Measurements from ENCODE around the gene TVP23B. TPM values are rescaled to one million over a fixed set of nuclear protein-coding genes. Genes with fewer than 3 reads are reported as not detected.
A peak's percentile ranks its signal among the peaks of the same experiment; 100 is the strongest.
"Not testable (repeated sequence)": the region's sequence is repeated elsewhere in the genome, so short reads cannot be mapped to it uniquely, and the experiment has no call there.

TVP23B gene
- total RNA-seq, 1 experiment from 2014 or later = 47.8 TPM

DNA sequence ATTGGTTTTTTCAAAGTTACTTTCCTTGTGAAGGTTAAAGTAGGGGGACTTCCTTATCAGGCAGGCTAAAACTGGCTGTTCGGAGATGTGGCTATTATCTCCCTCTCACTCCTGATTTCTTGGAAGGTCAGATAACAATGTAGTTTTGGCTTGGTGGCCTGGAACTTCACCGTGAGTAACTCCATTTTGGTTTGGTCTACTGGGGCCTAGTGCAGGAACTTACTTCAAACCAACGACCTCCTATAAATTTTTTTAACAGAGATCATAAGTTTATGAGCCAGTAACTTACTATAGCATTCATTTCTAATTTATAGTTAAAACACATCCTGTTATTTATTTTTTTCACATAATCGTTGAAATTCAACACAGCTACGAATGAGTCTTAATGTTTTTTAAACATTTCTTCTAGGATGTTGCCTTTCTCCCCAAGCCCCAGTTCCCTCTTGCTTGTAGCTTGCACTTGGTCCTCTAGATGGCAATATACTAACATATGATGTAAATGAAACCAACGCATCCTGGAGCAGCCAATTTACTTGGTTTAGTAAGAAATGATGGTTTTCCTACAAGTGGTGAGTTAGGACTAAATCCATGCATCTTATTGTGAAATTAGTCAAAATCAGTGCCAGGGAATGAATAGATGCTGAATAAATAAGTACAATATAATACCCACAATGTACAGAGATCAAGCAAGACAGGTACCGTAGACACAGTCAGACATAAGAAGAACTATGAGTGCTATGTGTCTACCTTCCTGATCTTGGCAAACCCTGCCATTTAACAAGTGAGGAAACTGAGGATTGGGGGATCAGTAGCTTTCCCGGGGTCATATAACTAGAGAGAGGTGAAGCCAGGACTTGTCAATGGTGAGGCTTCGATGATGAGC, 35.7 kb downstream of the TVP23B start:
- H3K36me3 ChIP-seq (ENCODE audit: control insufficient read depth in 1 of 2, insufficient read depth in 2 of 2, low read length in 2 of 2); H3K79me2 ChIP-seq (ENCODE audit: insufficient read depth, low read length); H3K9me3 ChIP-seq (ENCODE audit: control insufficient read depth in 1 of 2, insufficient read depth in 1 of 2, low read depth in 1 of 2, low read length in 2 of 2); H3K9me2 ChIP-seq (ENCODE audit: insufficient read depth); intact Hi-C loops (cut with micrococcal nuclease); RAD21 ChIA-PET (ENCODE audit: low non-redundant PET in 1 of 2, low total read pairs in 2 of 2, uncharacterized antibody in 2 of 2, unreplicated experiment in 2 of 2); H3K27me3 ChIP-seq (ENCODE audit: insufficient read depth, low read length); POLR2A ChIA-PET; H3K4me2 ChIP-seq (ENCODE audit: low read length); H4K20me1 ChIP-seq (ENCODE audit: insufficient read depth); H3K4me3 ChIP-seq (replicated peaks in 1 of 2; ENCODE audit: low read depth in 1 of 2, low read length in 2 of 2); BruUV-seq (replicated peaks); CTCF ChIA-PET; H2AFZ ChIP-seq (ENCODE audit: low read depth, low read length, poor library complexity, severe bottlenecking); H3K4me1 ChIP-seq (ENCODE audit: control insufficient read depth in 1 of 2, insufficient read depth in 2 of 2, low read length in 2 of 2); H3K27ac ChIP-seq (ENCODE audit: low read depth, low read length); H3K9ac ChIP-seq (ENCODE audit: low read length): not testable (repeated sequence)
- peak; percentile 73 for TF ChIP-seq RAD21 (IDR thresholded peaks at IDR 0.05; ENCODE audit: low read depth)
- TF ChIP-seq, protein P1, sequence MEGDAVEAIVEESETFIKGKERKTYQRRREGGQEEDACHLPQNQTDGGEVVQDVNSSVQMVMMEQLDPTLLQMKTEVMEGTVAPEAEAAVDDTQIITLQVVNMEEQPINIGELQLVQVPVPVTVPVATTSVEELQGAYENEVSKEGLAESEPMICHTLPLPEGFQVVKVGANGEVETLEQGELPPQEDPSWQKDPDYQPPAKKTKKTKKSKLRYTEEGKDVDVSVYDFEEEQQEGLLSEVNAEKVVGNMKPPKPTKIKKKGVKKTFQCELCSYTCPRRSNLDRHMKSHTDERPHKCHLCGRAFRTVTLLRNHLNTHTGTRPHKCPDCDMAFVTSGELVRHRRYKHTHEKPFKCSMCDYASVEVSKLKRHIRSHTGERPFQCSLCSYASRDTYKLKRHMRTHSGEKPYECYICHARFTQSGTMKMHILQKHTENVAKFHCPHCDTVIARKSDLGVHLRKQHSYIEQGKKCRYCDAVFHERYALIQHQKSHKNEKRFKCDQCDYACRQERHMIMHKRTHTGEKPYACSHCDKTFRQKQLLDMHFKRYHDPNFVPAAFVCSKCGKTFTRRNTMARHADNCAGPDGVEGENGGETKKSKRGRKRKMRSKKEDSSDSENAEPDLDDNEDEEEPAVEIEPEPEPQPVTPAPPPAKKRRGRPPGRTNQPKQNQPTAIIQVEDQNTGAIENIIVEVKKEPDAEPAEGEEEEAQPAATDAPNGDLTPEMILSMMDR (IDR thresholded peaks at IDR 0.05 in 2 of 3, conservative IDR thresholded peaks at IDR 0.05 in 1 of 3; ENCODE audit: borderline replicate concordance in 1 of 3, insufficient read depth in 1 of 3, low read depth in 2 of 3, low read length in 2 of 3) = peak; percentile 48 to 69 (median 60); a peak in 5 of 6 replicates
- ATAC-seq (peak; percentile 91), DNase-seq (ENCODE audit: low read depth, low spot score) (peak; percentile 26)

GRCh38 chr17:18821430-18821829, 40.4 kb downstream of the TVP23B start:
- POLR2A ChIA-PET; H3K79me2 ChIP-seq (ENCODE audit: insufficient read depth, low read length); H2AFZ ChIP-seq (ENCODE audit: low read depth, low read length, poor library complexity, severe bottlenecking); H3K27ac ChIP-seq (ENCODE audit: low read depth, low read length); H3K36me3 ChIP-seq (ENCODE audit: control insufficient read depth in 1 of 2, insufficient read depth in 2 of 2, low read length in 2 of 2); H3K9me2 ChIP-seq (ENCODE audit: insufficient read depth); H3K9ac ChIP-seq (ENCODE audit: low read length); BruUV-seq (replicated peaks); RAD21 ChIA-PET (ENCODE audit: low non-redundant PET in 1 of 2, low total read pairs in 2 of 2, uncharacterized antibody in 2 of 2, unreplicated experiment in 2 of 2); H3K9me3 ChIP-seq (ENCODE audit: control insufficient read depth in 1 of 2, insufficient read depth in 1 of 2, low read depth in 1 of 2, low read length in 2 of 2); CTCF ChIA-PET; H3K4me1 ChIP-seq (ENCODE audit: control insufficient read depth in 1 of 2, insufficient read depth in 2 of 2, low read length in 2 of 2); H3K4me3 ChIP-seq (replicated peaks in 1 of 2; ENCODE audit: low read depth in 1 of 2, low read length in 2 of 2); H4K20me1 ChIP-seq (ENCODE audit: insufficient read depth); H3K4me2 ChIP-seq (ENCODE audit: low read length); ATAC-seq; DNase-seq (ENCODE audit: low read depth, low spot score); H3K27me3 ChIP-seq (ENCODE audit: insufficient read depth, low read length); intact Hi-C loops (cut with micrococcal nuclease): not testable (repeated sequence)

GRCh38 chr17:18827613-18828012, 46.6 kb downstream of the TVP23B start:
- H3K4me2 ChIP-seq (ENCODE audit: low read length); POLR2A ChIA-PET; H3K4me3 ChIP-seq (replicated peaks in 1 of 2; ENCODE audit: low read depth in 1 of 2, low read length in 2 of 2); RAD21 ChIA-PET (ENCODE audit: low non-redundant PET in 1 of 2, low total read pairs in 2 of 2, uncharacterized antibody in 2 of 2, unreplicated experiment in 2 of 2); H3K9me3 ChIP-seq (ENCODE audit: control insufficient read depth in 1 of 2, insufficient read depth in 1 of 2, low read depth in 1 of 2, low read length in 2 of 2); H4K20me1 ChIP-seq (ENCODE audit: insufficient read depth); H3K79me2 ChIP-seq (ENCODE audit: insufficient read depth, low read length); ATAC-seq; H3K4me1 ChIP-seq (ENCODE audit: control insufficient read depth in 1 of 2, insufficient read depth in 2 of 2, low read length in 2 of 2); H3K27me3 ChIP-seq (ENCODE audit: insufficient read depth, low read length); H3K36me3 ChIP-seq (ENCODE audit: control insufficient read depth in 1 of 2, insufficient read depth in 2 of 2, low read length in 2 of 2); intact Hi-C loops (cut with micrococcal nuclease); BruUV-seq (replicated peaks); H3K9me2 ChIP-seq (ENCODE audit: insufficient read depth); H2AFZ ChIP-seq (ENCODE audit: low read depth, low read length, poor library complexity, severe bottlenecking); DNase-seq (ENCODE audit: low read depth, low spot score); H3K27ac ChIP-seq (ENCODE audit: low read depth, low read length); H3K9ac ChIP-seq (ENCODE audit: low read length); CTCF ChIA-PET: not testable (repeated sequence)

Measured in HCT116 (cell line).